Activated CD8-positive, alpha-beta memory T cell treated with anti-CD3 and anti-CD28 coated beads, Interleukin-2, amount 10 ng/mL, durations not matched to agents 7 days and 5 days (primary cell): ENCODE data around the gene MYO15A. TPM values are rescaled to one million over a fixed set of nuclear protein-coding genes. Genes with fewer than 3 reads are reported as not detected.

Experiments used
- ATAC-seq: fragments of 150-1000 bp; cut with Tn5 transposase; one replicate; pipeline ENCODE4 v1.10.0; 2021; ENCODE audit warnings: moderate library complexity
- CTCF ChIA-PET: fragments of 350-600 bp; sonication (Branson Sonifier 250); formaldehyde crosslinking; loops from one replicate; lab custom pipeline; 2021; ENCODE audit warnings: antibody characterized with exemption; lab: Charles Lee
- DNase-seq: peaks from one replicate; pipeline ENCODE4 v3.0.0-alpha.2; 2020
- H3K27ac Mint-ChIP-seq: one replicate; pipeline ENCODE4 v1.8.0; 2021; ENCODE audit warnings: mild to moderate bottlenecking, mixed read lengths
- H3K27me3 Mint-ChIP-seq: one replicate; pipeline ENCODE4 v1.8.0; 2021; ENCODE audit warnings: mixed read lengths
- H3K36me3 Mint-ChIP-seq: one replicate; pipeline ENCODE4 v1.8.0; 2021; ENCODE audit warnings: mild to moderate bottlenecking, mixed read lengths
- H3K4me1 Mint-ChIP-seq: one replicate; pipeline ENCODE4 v1.8.0; 2021; ENCODE audit warnings: mixed read lengths
- H3K4me3 Mint-ChIP-seq: one replicate; pipeline ENCODE4 v1.8.0; 2021; ENCODE audit warnings: mild to moderate bottlenecking, moderate library complexity, mixed read lengths
- H3K9me3 Mint-ChIP-seq: one replicate; pipeline ENCODE4 v1.8.0; 2022; ENCODE audit warnings: low read depth, mixed read lengths
- total RNA-seq, 2 experiments: library from RNA; stranded (reverse); gene quantifications; one replicate each; pipeline ENCODE4 v1.2.3, GENCODE V29; 2021

Gene MYO15A
- total RNA-seq, 2 experiments from 2014 or later = 0.82 to 1.2 TPM

- CTCF ChIA-PET = no interaction called here
- ATAC-seq (no peak), DNase-seq (no peak)
- no peaks in the 10 kb centered on the region for H3K27me3 Mint-ChIP-seq
- no peaks in the 10 kb centered on the region for H3K9me3 Mint-ChIP-seq
- no peak overlapping the region for H3K4me3 Mint-ChIP-seq
- H3K4me1 Mint-ChIP-seq = peaks cover 4% of the 10 kb centered on the region
- no peak overlapping the region for H3K27ac Mint-ChIP-seq
- H3K36me3 Mint-ChIP-seq = no peaks in the 10 kb centered on the region
Observed at GRCh38 chr17:18160128-18160856, 51.7 kb downstream of the MYO15A start.

DNA sequence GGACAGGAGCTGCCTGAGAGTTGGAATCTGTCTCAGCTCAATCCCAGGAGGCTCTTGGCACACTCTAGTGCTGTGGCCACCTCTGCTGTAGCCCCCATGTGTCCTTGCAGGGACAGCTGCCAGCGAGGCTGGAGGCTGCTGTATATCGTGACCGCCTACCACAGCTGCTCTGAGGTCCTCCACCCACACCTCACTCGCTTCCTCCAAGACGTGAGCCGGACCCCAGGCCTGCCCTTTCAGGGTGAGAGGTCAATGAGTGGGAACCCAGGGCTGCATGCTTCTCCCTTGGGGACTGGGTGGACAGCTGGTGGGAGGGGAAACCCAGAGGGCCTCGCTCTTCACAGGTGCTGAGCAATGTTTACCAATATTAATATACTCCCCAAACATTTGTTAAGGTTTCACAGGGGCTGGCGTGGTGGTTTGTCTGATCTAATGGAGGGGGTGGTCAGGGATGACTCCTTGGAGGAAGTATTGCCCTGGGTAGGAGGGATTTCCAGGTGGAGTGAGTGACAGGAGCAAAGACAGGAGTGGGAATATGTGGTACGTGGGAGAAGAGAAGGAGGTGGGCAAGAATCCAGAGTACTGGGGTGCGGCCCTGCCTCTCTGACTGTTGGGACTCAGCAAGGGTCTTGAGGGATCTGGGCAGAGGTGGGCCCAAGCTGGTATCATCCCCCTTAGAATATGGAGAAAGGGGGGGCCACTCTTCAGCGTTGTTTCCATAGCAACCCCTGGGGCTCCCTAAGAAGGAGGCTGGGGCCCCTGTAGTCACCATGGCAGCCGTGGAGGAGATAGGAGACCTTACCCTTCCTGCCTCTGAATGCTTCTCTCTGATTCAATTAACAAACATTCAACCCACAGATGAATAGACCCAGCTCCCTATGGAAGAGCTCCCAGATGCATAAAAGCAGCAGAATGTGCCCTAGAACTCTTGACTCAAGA, 52.9 kb downstream of the MYO15A start:
- no peak overlapping the region for H3K27ac Mint-ChIP-seq
- DNase-seq = no peak
- H3K36me3 Mint-ChIP-seq = no peaks in the 10 kb centered on the region
- ATAC-seq = no peak
- H3K9me3 Mint-ChIP-seq = no peaks in the 10 kb centered on the region
- H3K4me1 Mint-ChIP-seq = peaks cover 4% of the 10 kb centered on the region
- H3K4me3 Mint-ChIP-seq = no peak overlapping the region
- CTCF ChIA-PET = interaction anchor here (1.8 kb wide), 1 partner anchor 9 kb away, joined by 4 read pairs; no protein-coding TSS in a partner anchor
- H3K27me3 Mint-ChIP-seq = no peaks in the 10 kb centered on the region

DNA sequence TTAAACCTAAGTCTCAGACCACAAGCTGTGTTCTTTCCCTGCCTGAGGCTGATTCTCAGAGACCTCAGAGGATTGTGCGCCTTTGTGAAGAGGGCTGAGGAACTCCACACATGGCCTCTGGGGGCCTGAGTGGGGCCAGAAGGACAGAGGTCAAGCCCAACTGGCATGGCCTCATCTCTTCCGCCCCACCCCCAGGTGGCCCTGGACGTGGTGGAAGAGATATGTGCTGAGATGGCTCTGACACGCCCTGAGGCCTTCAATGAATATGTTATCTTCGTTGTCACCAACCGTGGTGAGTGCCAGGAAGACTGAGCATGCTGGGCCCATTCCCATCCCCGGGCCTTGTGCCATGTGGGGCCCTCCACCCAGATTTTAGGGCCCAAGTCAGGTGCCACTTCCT, 55.0 kb downstream of the MYO15A start:
- Mint-ChIP-seq H3K4me1 (no peaks in the 10 kb centered on the region), H3K36me3 (no peaks in the 10 kb centered on the region), H3K4me3 (no peak overlapping the region), H3K9me3 (no peaks in the 10 kb centered on the region), H3K27ac (no peak overlapping the region), H3K27me3 (no peaks in the 10 kb centered on the region)
- no peak for DNase-seq
- ATAC-seq = no peak
- CTCF ChIA-PET = no interaction called here

GRCh38 chr17:18166894-18167293, 58.3 kb downstream of the MYO15A start:
- H3K27ac Mint-ChIP-seq = no peak overlapping the region
- ATAC-seq (no peak), DNase-seq (no peak)
- H3K9me3 Mint-ChIP-seq = no peaks in the 10 kb centered on the region
- no peaks in the 10 kb centered on the region for H3K4me1 Mint-ChIP-seq
- no peaks in the 10 kb centered on the region for H3K36me3 Mint-ChIP-seq
- H3K4me3 Mint-ChIP-seq = no peak overlapping the region
- CTCF ChIA-PET = no interaction called here
- no peaks in the 10 kb centered on the region for H3K27me3 Mint-ChIP-seq

- ATAC-seq (no peak), DNase-seq (no peak)
- no peaks in the 10 kb centered on the region for H3K27me3 Mint-ChIP-seq
- H3K4me3 Mint-ChIP-seq = no peak overlapping the region
- H3K36me3 Mint-ChIP-seq = no peaks in the 10 kb centered on the region
- CTCF ChIA-PET = no interaction called here
- H3K4me1 Mint-ChIP-seq = no peaks in the 10 kb centered on the region
- no peaks in the 10 kb centered on the region for H3K9me3 Mint-ChIP-seq
- H3K27ac Mint-ChIP-seq = no peak overlapping the region
Observed at GRCh38 chr17:18167421-18167820, 58.9 kb downstream of the MYO15A start.

DNA sequence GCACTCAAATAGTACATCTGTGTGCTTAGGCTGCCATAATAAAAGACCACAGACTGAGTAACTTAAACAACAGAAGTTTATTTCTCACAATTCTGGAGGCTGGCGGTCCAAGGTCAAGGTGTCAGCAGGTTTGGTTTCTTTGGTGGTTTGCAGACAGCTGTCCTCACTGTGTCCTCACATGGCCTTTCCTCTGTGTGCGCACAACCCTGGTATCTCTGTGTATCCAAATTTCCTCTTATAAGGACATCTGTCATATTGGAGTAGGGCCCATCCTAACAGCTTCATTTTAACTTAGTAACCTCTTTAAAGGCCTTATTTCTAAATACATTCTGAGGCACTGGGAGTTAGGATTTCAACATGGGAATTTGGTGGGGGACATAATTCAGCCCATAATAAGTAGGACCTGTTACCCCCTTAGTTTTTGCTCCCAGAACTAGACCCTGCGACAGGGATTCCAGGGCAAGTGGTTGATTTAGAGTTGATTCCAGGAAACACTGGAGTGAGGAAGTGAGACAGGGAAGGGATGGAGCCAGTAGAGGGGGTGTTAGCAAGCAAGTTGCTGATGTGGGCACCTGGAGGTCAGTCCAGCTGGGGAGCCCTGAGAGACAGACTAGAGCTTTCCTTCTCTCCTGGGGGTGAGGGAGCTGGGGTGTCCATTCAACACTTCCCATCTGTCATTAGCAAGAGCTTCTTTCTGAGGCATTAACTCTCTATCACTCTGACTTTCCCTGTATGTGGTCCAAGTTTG, 64.1 kb downstream of the MYO15A start:
- H3K27me3 Mint-ChIP-seq = no peaks in the 10 kb centered on the region
- ATAC-seq (no peak), DNase-seq (no peak)
- H3K27ac Mint-ChIP-seq = no peak overlapping the region
- H3K4me3 Mint-ChIP-seq = no peak overlapping the region
- no peaks in the 10 kb centered on the region for H3K36me3 Mint-ChIP-seq
- H3K4me1 Mint-ChIP-seq = peaks cover 4% of the 10 kb centered on the region
- H3K9me3 Mint-ChIP-seq = no peaks in the 10 kb centered on the region
- CTCF ChIA-PET = no interaction called here

GRCh38 chr17:18173740-18174139, 65.2 kb downstream of the MYO15A start:
- Mint-ChIP-seq H3K36me3 (no peaks in the 10 kb centered on the region), H3K4me3 (no peak overlapping the region), H3K4me1 (peaks cover 4% of the 10 kb centered on the region), H3K27me3 (no peaks in the 10 kb centered on the region), H3K27ac (no peak overlapping the region), H3K9me3 (no peaks in the 10 kb centered on the region)
- ATAC-seq = no peak
- CTCF ChIA-PET = no interaction called here
- DNase-seq = no peak

DNA sequence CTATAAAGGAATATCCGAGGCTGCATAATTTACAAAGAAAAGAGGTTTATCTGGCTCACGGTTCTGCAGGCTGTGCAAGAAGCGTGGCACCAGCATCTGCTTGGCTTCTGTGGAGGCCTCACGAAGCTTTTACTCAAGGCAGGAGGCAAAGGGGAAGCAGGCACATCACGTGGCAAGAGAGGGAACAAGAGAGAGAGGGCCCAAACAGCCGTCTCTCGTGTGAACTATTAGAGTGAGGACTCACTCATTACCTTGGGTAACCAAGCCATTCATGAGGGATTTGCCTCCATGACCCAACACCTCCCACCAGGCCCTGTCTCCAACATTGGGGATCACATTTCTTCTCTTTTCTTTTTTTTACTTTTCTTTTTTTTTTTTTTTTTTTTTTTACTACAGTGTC, 67.6 kb downstream of the MYO15A start:
- no peaks in the 10 kb centered on the region for H3K27me3 Mint-ChIP-seq
- DNase-seq (no peak), ATAC-seq (no peak)
- no peak overlapping the region for H3K27ac Mint-ChIP-seq
- no peaks in the 10 kb centered on the region for H3K36me3 Mint-ChIP-seq
- peaks cover 10% of the 10 kb centered on the region for H3K4me1 Mint-ChIP-seq
- H3K9me3 Mint-ChIP-seq = no peaks in the 10 kb centered on the region
- CTCF ChIA-PET = no interaction called here
- H3K4me3 Mint-ChIP-seq = no peak overlapping the region

- ATAC-seq (no peak), DNase-seq (no peak)
- CTCF ChIA-PET = no interaction called here
- Mint-ChIP-seq H3K4me3 (no peak overlapping the region), H3K4me1 (peaks cover 19% of the 10 kb centered on the region), H3K27me3 (no peaks in the 10 kb centered on the region), H3K36me3 (no peaks in the 10 kb centered on the region), H3K9me3 (no peaks in the 10 kb centered on the region), H3K27ac (peak overlapping the region; percentile 40)
Observed at GRCh38 chr17:18177133-18177532, 68.6 kb downstream of the MYO15A start.

DNA sequence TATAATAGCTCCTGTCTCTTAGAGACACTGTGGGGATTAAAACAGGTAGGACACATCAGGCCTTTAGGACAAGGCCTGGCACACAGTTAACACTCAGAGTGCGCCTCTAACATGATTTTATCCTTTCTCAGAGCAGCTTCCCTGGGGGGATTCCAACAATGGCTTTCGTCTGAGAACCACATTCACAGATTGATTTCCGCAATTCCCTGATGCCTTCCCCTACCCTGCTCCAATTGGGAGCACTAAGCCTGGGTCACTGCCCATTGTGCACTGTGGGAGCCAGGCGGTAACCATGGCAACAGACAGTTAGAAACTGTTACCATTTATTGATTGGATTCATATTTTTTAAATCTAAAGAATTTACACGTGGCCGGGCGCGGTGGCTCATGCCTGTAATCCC, 69.2 kb downstream of the MYO15A start:
- ATAC-seq = no peak
- no peak for DNase-seq
- Mint-ChIP-seq H3K27me3 (no peaks in the 10 kb centered on the region), H3K36me3 (no peaks in the 10 kb centered on the region), H3K27ac (no peak overlapping the region), H3K9me3 (no peaks in the 10 kb centered on the region), H3K4me3 (no peak overlapping the region), H3K4me1 (peaks cover 21% of the 10 kb centered on the region)
- CTCF ChIA-PET = no interaction called here

DNA sequence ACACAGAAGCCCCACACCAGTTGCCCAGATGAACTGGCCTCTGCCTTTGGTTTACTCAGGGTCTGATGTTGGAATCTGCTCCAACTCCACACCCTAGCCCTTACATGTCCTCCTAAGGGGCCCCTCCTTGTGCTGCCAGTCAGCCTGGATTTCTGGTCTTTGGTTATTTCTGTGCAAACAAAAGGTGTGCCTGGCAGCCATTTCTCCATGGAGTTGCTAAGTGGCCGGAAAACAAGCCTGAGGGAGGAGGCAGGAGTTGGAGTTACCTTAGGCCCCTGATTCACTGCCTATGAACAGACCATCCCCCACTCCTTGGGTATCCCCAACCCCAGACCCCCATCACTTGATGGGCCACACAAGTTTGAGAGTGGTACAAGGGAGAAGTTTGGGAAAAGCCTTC, 70.6 kb downstream of the MYO15A start:
- CTCF ChIA-PET = no interaction called here
- no peaks in the 10 kb centered on the region for H3K36me3 Mint-ChIP-seq
- no peaks in the 10 kb centered on the region for H3K27me3 Mint-ChIP-seq
- DNase-seq (no peak), ATAC-seq (no peak)
- H3K27ac Mint-ChIP-seq = no peak overlapping the region
- H3K4me1 Mint-ChIP-seq = peaks cover 17% of the 10 kb centered on the region
- H3K9me3 Mint-ChIP-seq = no peaks in the 10 kb centered on the region
- no peak overlapping the region for H3K4me3 Mint-ChIP-seq

GRCh38 chr17:18179804-18180203, 71.2 kb downstream of the MYO15A start:
- Mint-ChIP-seq H3K27ac (no peak overlapping the region), H3K4me3 (no peak overlapping the region), H3K4me1 (peaks cover 17% of the 10 kb centered on the region), H3K27me3 (no peaks in the 10 kb centered on the region), H3K36me3 (peaks cover 5% of the 10 kb centered on the region), H3K9me3 (no peaks in the 10 kb centered on the region)
- ATAC-seq = no peak
- CTCF ChIA-PET = interaction anchor here (0.7 kb wide), 1 partner anchor 10 kb away, joined by 3 read pairs; no protein-coding TSS in a partner anchor
- DNase-seq = no peak

DNA sequence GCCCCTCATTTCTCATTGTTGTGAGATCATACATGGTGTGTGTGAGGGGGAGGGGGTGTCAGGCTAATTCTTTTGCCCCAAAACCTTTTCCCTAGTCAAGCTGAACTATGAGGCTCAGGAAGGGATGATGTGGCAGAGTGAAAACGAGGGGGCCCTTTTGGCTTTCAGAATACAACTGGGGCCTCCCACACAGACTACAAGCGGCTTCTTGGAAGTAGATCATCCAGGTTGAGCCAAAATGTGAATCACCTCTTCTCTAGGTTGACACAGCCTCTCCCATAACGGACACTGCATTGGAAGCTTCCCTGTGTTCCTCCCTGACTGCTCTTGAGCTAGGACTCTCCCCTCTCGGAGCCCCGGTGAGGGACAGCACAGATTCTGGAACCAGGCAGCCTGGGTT, 72.8 kb downstream of the MYO15A start:
- H3K27ac Mint-ChIP-seq = peak overlapping the region; percentile 97
- H3K4me1 Mint-ChIP-seq = peaks cover 25% of the 10 kb centered on the region
- H3K4me3 Mint-ChIP-seq = peak overlapping the region; percentile 90
- DNase-seq = no peak
- no peaks in the 10 kb centered on the region for H3K27me3 Mint-ChIP-seq
- H3K9me3 Mint-ChIP-seq = no peaks in the 10 kb centered on the region
- H3K36me3 Mint-ChIP-seq = peaks cover 21% of the 10 kb centered on the region
- CTCF ChIA-PET = interaction anchor here (1.0 kb wide), 1 partner anchor 23 kb away, joined by 3 read pairs; no protein-coding TSS in a partner anchor
- ATAC-seq = no peak
